UCSD-AML1 (cell line): ENCODE data around the gene GOLGA6L10.
"Not testable (repeated sequence)": the region's sequence is repeated elsewhere in the genome, so short reads cannot be mapped to it uniquely, and the experiment has no call there.

Experiments
- DNase-seq: peaks from one replicate; lab custom pipeline; 2025; ENCODE audit not compliant: unreplicated experiment; lab: John Stamatoyannopoulos, UW

GOLGA6L10 gene

DNA sequence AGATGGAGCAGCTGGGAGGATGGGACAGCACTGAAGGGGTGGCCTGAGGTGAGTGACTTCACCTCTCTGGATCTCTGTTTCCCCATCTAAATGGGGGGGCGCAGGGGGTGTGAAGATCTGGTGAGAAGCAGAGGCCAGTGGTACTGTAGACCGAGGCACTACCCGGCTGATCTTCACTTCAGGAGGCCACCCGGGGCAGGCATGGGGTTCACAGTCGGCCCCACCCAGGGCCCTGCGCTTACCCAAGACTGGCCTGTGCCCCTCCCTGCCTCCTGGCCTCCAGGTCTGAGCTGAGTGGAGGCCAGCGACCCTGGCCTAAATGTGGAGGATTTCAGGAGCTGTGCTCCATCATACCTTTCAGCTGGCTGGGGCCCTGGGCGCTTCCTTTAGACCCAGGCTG lies 31.0 kb downstream of the GOLGA6L10 start:
- not testable (repeated sequence) for DNase-seq

DNA sequence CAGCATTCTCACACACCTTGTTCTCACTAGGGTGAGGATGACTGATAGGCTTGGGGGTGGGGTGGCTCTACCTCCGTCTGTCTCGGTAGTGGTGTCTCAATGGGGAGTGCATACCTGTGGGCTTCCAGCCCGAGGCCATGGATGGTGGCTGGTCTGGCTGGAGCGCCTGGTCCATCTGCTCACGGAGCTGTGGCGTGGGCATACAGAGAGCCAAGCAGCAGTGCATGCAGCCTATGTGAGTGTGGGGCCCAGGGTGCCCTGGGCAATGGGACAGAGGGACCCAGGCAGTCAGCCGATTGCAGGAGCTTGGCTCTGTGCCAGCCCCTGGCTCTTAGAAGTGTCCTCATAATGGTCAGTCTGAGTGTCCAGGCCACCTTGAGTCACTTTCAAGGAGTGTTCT lies 31.8 kb downstream of the GOLGA6L10 start:
- not testable (repeated sequence) for DNase-seq

DNA sequence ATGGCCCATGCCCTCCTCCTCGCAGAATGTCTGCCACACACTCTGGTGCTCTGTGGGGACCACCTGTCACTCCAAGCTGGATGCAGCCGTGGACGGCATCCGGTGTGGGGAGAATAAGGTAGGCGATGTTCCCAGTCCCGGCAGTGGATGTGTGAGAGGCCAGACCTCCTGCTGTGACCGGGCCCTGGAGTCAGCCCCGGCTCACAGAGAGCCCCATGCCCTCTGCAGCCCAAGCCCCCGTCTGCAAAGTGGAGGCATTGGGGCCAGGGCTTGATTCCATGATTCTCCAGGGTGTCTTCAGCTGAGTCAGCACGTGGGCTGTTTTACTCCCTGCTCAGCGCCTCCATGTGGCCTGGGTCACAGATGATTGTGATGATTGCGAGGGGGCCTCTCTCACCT lies 32.2 kb downstream of the GOLGA6L10 start:
- no peak for DNase-seq

DNA sequence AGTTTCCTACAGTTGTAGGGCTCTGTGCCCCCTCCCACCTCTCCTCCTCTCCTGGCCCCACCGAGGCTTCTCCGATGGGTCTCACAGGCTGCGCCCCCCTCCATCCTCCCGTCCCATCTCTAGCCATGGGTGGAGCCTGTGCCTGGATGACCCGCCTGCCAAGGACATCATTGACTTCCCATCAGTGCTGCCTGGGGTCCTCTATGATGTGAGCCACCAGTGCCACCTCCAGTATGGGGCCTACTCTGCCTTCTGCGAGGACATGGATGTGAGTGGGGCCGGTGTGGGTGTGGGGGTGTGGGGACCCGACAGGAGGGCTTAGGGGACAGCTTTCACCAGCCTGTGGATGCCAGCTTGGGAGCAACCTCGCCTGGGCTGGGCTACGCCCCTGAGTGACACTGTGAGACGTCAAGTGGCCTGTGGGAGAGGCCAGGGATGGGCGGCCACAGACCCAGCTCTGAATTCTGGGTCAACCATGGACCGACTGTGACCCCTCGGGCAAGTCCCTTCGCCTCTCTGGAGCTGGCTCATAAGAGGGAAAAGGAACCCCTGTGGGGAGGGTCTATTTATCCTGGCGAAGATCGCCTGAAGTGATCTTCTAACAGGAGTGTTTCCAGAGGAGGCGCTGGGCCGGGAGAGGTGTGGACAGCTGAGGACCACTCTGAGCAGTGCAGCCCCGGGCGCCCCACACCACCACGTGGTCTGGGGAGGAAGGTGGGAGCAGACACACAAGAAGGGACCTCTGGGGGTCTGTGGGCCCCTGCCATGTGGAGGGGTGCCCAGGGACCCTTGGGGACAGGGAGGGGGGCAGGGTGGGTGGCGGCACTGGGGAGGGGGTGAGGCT lies 32.8 kb downstream of the GOLGA6L10 start:
- DNase-seq = not testable (repeated sequence)

DNA sequence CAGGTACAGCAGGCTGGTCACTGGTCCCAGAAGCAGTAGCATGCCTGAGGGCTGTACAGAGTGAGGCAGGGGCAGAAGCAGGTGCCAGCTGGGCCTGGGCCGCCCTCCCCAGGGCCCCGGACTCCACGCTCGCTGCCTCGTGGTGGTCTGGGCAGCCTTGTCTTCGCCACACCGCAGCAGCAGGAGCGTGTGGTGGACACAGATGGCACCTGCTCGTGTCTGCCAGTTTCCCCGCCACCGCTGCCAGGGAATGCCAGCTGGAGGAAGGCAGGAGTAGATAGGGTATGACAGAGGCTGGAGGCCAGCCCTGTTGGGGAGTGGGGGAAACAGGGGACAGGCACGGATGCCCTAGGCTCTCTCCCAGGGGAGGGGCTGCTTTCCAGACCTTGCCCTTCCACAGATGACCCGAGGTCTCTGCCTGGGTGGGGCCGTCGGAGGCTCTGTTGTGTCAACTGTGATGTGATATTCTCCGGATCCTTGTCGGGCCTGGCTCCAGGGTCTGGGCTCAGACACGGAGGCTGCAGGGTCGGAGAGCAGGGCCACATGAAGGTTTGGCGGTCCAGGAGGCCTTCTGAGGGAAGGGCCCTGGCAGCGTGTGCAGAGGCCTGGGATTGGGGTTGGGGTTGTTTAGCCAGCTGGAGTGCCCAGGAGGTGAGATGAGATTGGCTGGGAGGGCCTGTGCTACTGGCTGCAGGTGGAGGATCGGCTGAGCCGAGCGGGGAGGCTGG lies 33.6 kb downstream of the GOLGA6L10 start:
- DNase-seq = no peak

DNA sequence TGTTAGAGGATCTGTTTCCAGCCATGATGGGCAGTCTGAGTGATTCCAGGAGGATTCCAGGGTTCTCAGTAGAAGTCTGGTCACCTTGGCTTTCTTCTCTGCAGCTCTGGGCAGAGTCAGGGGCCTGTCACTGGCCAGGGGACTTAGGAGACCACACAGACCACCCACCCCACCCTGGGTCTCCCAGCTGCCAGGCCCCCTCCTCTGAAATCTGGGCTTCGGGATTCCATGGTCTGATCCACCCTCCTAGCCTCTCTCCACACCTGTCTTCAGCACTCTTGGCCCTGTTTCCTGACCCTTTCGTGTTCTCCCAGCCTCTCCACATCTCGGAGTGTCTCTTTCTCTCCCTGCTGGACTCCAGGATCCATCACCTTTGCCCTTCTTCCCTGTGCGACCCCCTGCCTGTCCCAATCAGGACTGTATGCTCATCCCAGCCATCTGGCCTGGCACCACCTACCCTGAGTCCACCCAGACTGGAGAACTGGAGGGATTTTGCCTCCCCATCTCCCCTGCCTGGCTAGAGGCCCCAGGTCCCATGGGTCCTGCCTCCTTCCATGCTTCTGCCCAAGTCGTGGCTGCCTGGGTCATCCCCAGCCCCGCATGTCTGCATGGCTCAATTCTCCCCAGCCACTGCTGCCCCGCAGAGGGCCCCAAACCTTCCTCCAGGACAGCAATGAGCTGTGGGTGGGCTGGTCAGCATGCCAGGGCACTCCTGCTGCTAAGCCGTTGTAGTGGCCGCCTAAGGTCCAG lies 34.3 kb downstream of the GOLGA6L10 start:
- no peak for DNase-seq

DNA sequence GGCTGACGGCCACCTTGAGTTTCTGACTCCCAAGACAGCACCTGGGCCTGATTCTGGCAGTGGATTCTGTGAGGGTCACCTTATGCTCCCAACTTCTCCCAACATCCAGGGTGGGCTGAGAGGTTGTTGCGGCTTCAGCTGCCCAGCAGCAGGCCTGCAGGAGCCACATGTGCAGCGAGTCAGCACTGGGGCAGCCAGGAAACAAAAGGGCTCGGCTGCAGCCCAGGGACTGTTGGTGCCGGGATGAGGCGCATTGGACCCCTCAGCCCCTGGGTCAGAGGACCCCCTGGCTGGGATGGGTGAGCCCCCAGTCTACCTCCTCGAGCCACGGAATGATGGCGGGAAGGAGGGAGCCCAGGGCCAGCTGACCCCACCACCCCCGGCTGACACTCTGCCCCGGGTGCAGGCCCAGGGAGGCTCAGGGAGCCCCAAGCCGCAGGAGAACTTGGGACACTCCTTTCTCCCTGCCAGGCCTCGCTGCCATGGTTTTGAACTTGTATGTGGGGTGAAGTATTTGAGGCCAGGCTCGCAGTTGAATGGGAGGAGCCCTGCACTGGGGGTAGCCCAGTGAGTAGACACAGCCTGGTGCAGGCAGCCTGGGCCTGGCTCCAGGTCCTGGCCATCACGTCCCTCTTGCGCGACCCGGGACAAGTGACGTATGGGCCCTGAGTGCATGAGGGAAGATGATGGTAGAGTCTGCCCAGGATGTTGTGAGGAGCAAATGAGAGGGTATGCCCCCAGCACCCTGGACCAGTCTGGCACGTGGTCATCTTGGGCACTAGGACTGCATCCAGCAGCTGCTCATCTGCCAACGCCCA lies 35.1 kb downstream of the GOLGA6L10 start:
- not testable (repeated sequence) for DNase-seq

DNA sequence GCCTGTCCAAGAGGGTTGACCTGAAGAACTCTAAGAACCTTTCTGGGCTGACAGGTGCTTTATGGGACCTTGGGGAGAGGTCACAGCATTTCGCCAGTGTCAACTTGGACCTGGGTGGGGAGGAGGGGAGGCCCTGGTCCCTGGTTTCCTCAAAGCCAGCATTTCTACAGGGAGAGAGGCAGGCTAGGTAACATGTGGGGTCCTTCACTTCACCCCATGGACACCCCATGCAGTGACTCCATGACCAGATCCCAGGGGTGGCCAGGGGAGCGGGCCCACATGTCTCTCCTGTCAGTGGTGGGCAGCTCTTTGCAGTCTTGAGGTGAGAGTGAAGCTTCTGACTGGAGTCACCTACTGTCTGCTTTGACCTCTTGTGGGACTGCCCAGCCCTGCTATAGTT lies 35.8 kb downstream of the GOLGA6L10 start:
- DNase-seq = no peak

DNA sequence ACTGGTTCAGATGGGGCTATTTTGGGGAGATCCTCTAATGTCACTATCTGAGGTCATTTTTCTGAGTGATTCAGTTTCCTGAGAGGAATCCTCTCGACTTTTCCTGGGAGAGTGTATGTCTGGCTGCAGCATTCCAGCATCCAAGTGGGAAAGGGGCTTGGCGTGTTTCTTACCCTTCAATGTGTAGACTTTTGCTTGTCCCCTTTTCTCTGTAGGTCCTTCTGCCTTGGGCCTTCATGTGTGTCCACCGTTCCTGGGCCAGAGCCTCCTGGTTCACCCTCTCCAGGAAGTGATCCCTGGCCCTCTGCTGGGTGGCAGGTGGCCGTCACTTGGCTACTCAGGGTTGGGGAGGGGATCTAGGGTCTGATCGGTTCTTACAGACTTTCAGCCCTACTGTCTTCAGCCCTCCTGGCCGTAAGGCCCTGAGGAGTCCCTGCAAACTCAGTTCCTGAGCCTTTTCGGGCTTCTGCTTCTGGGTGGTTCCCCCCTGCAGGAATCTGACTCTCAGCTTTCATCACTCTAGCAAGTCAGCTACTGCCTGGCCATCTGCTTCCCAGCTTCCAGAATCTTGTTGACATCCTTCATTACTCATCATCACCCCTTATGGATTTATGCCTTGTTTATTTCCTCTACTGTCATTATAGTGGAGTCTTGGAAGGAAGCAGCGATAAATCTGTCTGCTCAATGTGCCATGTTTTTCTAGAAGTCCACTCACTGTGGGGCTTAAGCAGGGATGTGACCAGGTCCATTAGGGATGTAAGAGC lies 36.5 kb downstream of the GOLGA6L10 start:
- no peak for DNase-seq

DNA sequence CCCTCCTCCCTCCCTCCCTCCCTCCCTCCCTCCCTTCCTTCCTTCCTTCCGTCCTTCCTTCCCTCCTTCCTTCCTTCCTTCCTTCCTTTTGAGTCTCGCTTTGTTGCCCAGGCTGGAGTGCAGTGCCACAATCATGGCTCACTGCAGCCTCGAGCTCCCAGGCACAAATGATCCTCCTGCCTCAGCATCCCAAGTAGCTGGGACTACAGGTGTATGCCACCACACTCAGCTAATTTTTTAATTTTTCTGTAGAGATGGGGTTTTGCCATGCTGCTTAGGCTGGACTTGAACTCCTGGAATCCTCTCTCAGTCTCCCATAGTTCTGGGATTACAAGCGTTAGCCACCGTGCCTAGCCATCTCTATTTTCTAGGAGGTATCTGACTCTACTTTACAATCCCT lies 38.0 kb downstream of the GOLGA6L10 start:
- not testable (repeated sequence) for DNase-seq

DNA sequence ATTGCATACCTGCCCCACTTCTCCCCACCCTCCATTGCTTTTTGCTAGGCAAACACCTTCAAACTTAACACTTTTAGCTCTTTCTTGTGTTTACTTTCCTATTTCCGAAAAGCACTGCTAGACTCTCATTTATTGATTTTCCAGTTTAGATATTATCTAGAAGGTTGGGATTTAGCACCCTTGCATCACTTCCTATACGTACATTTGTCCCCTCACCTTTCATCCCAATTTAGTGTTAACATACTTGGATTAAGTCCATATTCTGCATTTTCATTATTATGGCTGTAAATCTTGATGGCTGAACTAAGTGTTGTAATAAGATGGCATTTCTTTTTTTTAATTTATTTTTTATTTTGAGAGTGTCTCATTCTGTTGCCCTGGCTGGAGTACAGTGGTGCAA lies 39.5 kb downstream of the GOLGA6L10 start:
- DNase-seq = no peak

DNA sequence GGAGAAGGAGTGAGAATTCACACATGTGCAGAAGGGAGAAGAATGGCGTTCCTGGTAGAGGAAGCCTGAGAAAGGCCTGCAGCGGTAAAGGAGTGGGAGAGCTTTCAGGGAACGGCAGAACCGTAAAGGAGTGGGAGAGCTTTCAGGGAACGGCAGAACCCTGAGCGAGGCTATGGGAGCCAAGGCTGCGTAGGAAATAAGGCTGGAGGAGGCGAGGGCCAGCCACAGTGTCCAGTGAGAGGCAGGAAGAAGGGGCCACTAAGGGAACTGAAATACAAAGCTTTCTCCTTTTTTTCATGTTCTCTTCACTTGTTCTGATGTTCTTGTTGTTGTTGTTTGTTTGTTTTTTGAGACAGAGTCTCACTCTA lies 41.6 kb downstream of the GOLGA6L10 start:
- no peak for DNase-seq

DNA sequence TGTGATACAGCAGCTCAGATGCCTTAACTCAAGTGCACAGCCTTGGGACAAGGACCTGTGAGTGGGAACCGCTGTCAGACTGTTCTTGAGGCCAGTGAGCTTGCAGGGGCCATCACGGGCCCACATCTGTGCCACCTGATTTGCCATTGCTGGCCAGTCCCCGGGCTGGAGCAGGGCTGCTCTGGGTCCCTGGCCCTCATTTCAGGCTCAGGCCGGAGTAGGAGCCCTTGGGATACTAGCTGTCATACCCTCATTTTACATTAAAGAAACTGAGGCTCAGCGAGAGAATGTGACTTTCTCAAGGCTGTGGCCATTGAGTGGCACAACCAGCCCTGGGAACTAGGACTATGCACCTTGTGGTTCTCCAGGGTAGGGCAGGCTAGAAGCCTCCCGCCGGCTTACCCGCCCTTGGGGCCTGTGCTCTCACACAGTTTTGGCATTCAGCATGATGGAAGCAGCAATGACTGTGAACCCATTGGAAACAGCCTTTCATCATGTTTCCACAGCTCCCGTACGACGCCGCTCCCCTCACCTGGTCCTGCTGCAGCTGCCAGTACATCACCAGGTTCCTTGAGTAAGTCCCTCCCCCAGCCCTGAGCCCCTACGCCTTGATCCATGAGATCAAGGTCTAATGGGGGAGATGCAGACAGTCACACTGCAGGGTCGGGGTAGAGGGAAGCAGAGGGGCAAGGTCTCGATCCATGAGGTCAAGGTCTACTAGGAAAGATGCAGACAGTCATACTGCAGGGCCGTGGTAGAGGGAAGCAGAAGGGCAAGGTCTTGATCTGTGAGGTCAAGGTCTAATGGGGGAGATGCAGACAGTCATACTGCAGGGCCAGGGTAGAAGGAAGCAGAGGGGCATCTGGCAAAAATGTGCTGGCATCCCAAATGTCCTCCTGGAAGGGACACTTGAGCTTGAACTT lies 42.2 kb downstream of the GOLGA6L10 start:
- no peak for DNase-seq

DNA sequence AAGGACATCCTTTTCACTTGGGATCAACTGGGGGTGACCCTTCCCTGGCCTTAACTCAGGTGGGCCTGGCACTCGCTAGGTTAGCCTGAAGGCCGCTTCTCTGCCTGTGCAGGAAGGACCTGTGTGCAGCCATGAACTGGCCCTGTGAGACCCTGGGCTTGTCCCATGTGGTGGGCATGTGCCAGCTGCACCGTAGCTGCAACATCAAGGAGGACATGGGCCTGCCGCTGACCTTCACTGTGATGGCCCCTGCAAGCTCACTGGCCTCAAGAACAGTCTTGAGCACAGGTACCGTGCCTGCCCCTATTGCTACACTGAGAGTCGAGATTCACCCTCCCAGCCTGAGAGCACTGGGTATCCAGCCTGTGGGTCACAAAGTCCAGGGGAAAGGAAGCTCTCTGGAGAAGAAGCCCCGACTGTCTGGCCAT lies 43.6 kb downstream of the GOLGA6L10 start:
- no peak for DNase-seq

DNA sequence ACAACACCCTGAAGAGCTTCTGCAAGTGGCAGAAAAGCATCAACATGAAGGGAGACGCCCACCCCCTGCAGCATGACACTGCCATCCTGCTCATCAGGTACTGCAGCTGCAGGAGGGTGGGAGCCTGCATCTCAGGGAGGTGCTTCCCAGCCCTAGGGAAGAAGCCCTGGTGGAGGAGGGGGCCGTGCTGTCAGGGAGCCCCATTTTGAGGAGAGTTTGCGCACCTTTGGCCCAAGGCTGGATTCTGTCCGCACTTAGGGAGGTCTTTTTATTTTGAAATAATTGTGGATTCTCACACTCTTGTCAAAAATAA lies 44.5 kb downstream of the GOLGA6L10 start:
- DNase-seq = no peak

DNA sequence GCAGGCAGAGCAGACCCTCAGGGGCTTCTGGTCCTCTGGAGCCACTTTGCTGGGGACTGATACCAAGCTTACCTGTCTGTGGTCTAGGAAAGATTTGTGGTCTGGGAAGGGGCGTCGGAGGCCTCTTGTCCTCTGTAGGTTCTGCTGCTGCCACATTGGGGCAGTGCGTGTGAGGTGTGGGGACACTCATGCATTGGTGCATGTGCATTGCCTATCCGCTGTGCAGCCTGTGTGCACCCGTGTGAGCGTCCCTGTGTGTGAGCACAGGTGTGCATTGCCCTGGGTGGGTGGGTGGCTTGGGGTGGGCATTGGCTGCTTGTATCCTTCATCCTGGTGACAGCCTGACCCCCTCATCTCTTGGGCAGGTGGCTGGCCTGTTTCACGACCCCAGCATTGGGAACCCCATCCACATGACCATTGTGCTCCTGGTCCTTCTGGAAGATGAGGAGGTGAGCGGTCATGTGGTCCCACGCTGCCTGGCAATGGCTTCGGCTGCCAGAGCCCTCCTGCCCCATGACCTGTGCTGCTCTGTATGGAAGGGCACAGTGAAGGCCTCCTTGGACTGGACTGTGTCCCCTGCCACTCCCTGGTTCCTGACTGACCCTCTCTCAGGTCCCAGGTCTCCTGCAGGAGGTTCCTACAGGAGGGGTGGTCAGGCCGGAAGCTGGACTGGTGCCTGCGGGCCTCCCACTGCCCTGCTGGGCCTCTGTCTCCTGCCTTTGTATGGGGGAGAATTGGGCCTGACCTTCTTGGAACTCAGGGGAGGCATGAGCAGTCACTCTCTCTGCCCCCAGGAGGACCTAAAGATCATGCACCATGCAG lies 45.1 kb downstream of the GOLGA6L10 start:
- DNase-seq = no peak

DNA sequence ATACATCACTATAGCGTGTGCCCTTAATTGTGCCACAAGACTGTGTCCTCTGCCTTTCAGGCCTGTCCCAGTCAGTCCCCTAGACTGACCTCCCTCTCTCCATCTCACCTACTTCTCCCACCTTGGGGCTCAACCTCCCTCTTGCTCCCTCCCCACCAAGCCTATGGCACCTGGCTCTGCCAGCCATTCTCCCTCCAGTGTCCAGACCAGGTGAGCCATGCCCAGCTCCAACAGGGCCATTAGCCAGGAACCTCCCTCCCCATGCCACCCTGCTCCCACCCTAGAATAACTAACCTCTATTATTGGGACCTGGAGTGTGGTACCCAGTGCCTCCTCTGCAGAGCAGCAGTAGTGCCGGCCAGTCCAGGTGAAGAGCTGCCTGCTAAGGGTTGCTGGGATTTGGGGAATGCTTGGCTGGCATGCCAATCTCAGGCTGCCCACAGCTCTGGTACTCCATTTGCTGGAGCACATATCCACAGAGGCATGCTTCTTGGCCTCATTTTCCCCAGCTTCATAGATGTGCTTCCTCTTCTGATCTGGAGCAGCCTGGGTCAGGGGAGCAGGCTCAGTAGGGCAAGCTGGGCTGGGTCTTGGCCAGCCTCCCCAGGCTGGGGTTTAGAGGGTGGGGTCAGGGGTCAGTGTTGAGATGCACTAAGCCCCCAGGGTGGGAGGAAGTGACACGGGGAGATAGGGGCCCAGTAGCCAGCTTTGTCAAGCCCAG lies 47.8 kb downstream of the GOLGA6L10 start:
- no peak for DNase-seq

DNA sequence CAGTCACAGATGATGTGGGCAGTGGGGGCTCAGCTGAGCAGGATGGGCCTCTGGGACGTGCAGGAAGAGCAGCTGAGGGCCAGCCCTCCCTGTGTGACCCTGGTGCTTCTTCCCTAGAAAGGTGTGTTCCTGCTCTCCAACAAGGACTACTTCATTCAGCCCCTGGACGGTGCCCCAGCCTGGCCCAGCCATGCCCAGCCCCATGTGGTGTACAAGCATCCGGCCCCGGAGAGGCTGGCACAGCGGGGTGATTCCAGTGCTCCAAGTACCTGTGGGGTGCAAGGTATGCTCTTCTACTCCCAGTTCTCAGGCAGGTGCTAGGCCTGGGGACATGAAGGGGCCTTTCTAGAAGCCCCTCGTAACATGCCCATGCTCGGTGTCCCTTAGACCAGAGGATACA lies 48.4 kb downstream of the GOLGA6L10 start:
- no peak for DNase-seq
